ENCODE data around the gene TTC4.

The TTC4 gene

DNA sequence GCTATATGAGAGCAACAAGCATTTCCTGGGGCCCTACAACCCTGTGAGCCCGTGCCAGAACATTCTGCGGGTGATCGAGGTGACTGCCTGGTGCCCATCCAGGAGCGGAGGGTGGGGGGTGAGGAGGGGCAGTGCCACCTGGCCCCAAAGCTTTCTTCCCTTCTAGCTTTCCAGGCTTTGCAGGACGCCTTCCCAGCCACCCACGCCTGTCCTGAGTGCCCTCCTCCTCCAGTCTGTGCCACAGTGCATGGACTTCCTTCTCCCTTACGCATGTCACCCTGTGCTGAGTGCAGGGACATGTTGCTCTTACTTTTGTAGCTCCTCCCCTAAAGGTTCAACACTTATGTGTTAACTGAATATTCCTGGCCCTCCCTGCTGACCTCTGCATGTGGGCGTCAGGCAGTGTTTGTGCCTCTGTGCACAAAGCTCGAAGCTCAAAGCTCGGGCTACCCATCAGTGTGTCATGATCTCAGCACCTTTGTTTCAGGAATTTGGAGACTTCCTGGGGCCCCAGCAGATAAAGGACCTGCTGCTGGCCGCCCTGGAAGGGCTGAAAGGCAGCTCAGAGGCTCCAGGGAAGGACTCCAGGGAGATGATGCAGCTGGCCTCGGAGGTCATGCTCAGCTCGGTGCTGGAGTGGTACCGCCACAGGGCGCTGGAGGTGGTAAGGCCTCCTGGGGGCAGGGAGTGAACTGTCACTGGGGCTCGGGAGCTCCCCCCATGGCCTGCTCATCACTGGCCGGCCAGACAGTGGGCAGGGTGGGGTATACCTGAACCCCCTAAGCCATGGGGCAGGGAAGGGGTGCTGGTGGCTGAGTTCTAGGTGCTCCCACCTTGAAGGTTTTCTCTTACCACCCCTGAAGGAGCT lies 36.7 kb upstream of the TTC4 start:
- H3K36me3 Mint-ChIP-seq (ENCODE audit: low read depth) = no peaks in the 10 kb centered on the region
- no peaks in the 10 kb centered on the region for H3K27me3 Mint-ChIP-seq (ENCODE audit: low read depth)
- TF ChIP-seq, protein P1, sequence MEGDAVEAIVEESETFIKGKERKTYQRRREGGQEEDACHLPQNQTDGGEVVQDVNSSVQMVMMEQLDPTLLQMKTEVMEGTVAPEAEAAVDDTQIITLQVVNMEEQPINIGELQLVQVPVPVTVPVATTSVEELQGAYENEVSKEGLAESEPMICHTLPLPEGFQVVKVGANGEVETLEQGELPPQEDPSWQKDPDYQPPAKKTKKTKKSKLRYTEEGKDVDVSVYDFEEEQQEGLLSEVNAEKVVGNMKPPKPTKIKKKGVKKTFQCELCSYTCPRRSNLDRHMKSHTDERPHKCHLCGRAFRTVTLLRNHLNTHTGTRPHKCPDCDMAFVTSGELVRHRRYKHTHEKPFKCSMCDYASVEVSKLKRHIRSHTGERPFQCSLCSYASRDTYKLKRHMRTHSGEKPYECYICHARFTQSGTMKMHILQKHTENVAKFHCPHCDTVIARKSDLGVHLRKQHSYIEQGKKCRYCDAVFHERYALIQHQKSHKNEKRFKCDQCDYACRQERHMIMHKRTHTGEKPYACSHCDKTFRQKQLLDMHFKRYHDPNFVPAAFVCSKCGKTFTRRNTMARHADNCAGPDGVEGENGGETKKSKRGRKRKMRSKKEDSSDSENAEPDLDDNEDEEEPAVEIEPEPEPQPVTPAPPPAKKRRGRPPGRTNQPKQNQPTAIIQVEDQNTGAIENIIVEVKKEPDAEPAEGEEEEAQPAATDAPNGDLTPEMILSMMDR (IDR thresholded peaks at IDR 0.05; ENCODE audit: unreplicated experiment in 3 of 3) = no peak
- H3K4me1 Mint-ChIP-seq = peaks cover 3% of the 10 kb centered on the region
- H3K27ac Mint-ChIP-seq = no peak overlapping the region
- H3K9me3 Mint-ChIP-seq = no peaks in the 10 kb centered on the region
- no peak overlapping the region for H3K4me3 Mint-ChIP-seq

DNA sequence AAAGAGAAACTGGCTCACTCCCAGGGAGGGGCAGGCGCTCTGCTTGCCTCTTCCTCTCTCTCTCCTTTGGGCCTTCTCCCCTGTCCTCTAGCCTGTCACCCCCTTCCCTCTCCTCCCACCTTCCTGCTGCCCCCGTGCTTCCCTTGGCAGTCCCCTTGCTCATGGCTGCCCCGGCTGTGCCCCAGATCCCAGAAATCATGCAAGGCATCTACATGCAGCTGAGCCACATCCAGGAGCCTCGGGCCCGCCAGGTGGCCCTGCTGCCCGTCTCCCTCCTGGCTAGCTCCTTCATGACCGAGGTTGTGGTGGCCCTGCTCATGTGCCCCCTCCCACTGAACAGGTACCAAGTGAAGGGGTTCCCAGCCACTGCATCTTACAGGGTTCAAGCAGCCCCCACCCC lies 36.0 kb upstream of the TTC4 start:
- Mint-ChIP-seq H3K4me3 (no peak overlapping the region), H3K27me3 (ENCODE audit: low read depth) (no peaks in the 10 kb centered on the region), H3K4me1 (peaks cover 3% of the 10 kb centered on the region), H3K9me3 (no peaks in the 10 kb centered on the region), H3K27ac (no peak overlapping the region), H3K36me3 (ENCODE audit: low read depth) (no peaks in the 10 kb centered on the region)
- TF ChIP-seq, protein P1 (IDR thresholded peaks at IDR 0.05; ENCODE audit: unreplicated experiment in 3 of 3) = no peak

DNA sequence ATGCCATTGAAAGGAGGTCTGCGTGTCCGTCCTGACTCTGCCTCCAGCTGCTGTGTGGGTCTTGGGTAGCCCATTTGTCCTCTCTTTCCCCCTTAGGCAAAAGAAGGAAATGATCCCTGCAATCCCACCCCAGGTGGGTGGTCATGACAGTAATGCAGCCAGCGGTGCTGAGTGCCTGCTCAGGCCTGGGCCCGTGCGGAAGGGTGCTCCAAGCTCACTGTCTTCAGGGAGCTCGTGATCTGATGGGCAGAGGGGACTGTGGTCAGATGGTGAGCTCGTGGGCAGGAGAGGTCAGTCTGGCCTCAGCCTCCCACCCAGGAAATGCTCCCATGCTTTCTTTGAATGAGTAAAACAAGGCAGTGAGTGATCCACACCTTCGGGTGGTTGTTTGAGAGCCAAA lies 35.3 kb upstream of the TTC4 start:
- Mint-ChIP-seq H3K36me3 (ENCODE audit: low read depth) (no peaks in the 10 kb centered on the region), H3K27me3 (ENCODE audit: low read depth) (no peaks in the 10 kb centered on the region), H3K27ac (no peak overlapping the region), H3K4me3 (no peak overlapping the region), H3K9me3 (no peaks in the 10 kb centered on the region), H3K4me1 (peaks cover 3% of the 10 kb centered on the region)
- TF ChIP-seq, protein P1 (IDR thresholded peaks at IDR 0.05; ENCODE audit: unreplicated experiment in 3 of 3) = no peak

DNA sequence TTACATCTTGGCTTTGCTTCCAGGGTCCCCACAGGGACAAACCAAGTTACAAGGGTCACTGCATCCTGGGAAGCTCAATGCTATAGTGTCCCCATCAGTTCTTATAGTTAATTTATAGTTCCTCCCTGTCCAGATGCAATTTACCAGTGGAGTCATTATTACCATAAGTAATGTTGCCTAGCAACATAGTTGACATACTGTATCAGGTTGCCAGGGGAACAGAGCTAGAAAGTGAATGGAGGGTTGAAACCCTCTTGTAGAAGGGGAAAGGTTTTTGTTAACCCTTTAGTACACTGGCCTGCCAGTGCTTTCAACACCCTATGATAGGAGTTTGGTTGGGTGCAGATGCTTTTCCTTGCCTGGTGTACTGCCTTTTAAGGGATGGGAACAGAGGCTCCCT lies 34.3 kb upstream of the TTC4 start:
- Mint-ChIP-seq H3K9me3 (no peaks in the 10 kb centered on the region), H3K27me3 (ENCODE audit: low read depth) (no peaks in the 10 kb centered on the region), H3K36me3 (ENCODE audit: low read depth) (no peaks in the 10 kb centered on the region), H3K4me3 (no peak overlapping the region), H3K27ac (peak overlapping the region in 1 of 3 experiments; percentile 14), H3K4me1 (peaks cover 3% of the 10 kb centered on the region)
- TF ChIP-seq, protein P1 (IDR thresholded peaks at IDR 0.05; ENCODE audit: unreplicated experiment in 3 of 3) = no peak

DNA sequence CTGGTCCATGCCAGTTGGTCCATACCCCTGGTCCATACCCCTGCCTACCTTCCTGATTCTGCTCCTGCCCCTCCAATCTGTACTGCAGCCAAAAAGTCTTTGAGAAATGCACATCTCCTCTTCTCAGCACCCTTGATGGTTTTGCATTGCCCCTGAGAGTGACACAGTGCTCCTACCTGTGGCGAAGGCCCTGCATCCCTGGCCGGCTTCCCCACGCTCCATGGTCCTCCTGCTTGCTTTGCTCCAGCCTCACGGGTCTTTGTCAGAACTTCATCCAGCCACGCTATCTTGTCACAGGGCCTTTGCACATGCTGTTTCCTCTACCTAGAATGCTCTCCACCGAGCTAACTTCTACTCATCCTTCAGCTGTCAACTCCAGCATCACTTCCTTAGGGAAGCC lies 32.2 kb upstream of the TTC4 start:
- H3K4me1 Mint-ChIP-seq = peaks cover 3% of the 10 kb centered on the region
- no peaks in the 10 kb centered on the region for H3K36me3 Mint-ChIP-seq (ENCODE audit: low read depth)
- H3K9me3 Mint-ChIP-seq = no peaks in the 10 kb centered on the region
- TF ChIP-seq, protein P1 (IDR thresholded peaks at IDR 0.05; ENCODE audit: unreplicated experiment in 3 of 3) = no peak
- H3K27ac Mint-ChIP-seq = no peak overlapping the region
- no peak overlapping the region for H3K4me3 Mint-ChIP-seq
- H3K27me3 Mint-ChIP-seq (ENCODE audit: low read depth) = no peaks in the 10 kb centered on the region

Data from nephron (organoid).